Neural cell (in vitro differentiated cells): ENCODE data around the gene MLIP.

Source experiments
- EP300 ChIP-seq: fragments of 450-650 bp; conservative IDR thresholded peaks from 2 replicates; pipeline ENCODE4 v1.6.1; 2014; ENCODE audit warnings: antibody characterized with exemption, mild to moderate bottlenecking, moderate library complexity; ENCODE audit not compliant: poor library complexity, severe bottlenecking
- EZH2 ChIP-seq: fragments of 200-600, 300-800 bp; shearing (Covaris generic), sonication (generic); IDR thresholded peaks from 2 replicates; pipeline ENCODE4 v1.6.1; 2014; ENCODE audit warnings: antibody characterized with exemption, low read length, borderline replicate concordance, mild to moderate bottlenecking; ENCODE audit not compliant: insufficient read depth, poor library complexity, severe bottlenecking
- MXI1 ChIP-seq: fragments of 450-650 bp; conservative IDR thresholded peaks from 2 replicates; pipeline ENCODE4 v1.6.1; 2014; ENCODE audit warnings: antibody characterized with exemption, mild to moderate bottlenecking; ENCODE audit not compliant: poor library complexity, severe bottlenecking
- POLR2AphosphoS5 ChIP-seq: IDR thresholded peaks from 2 replicates; pipeline ENCODE4 v1.6.1; 2012
- RAD21 ChIP-seq: fragments of 450-650 bp; conservative IDR thresholded peaks from 2 replicates; pipeline ENCODE4 v1.6.1; 2014; ENCODE audit warnings: antibody characterized with exemption, mild to moderate bottlenecking, moderate library complexity
- SMC3 ChIP-seq: fragments of 450-650 bp; conservative IDR thresholded peaks from 2 replicates; pipeline ENCODE4 v1.6.1; 2014; ENCODE audit warnings: antibody characterized with exemption, mild to moderate bottlenecking, moderate library complexity; ENCODE audit not compliant: poor library complexity
- TAF1 ChIP-seq: IDR thresholded peaks from 2 replicates; pipeline ENCODE4 v1.6.1; 2012; ENCODE audit warnings: low read depth
- TF ChIP-seq, protein P1 (sequence below): fragments of 450-650 bp; IDR thresholded peaks from 2 replicates; pipeline ENCODE4 v1.5.1; 2014; ENCODE audit warnings: antibody characterized with exemption, mild to moderate bottlenecking, moderate library complexity; ENCODE audit not compliant: poor library complexity, severe bottlenecking

DNA sequence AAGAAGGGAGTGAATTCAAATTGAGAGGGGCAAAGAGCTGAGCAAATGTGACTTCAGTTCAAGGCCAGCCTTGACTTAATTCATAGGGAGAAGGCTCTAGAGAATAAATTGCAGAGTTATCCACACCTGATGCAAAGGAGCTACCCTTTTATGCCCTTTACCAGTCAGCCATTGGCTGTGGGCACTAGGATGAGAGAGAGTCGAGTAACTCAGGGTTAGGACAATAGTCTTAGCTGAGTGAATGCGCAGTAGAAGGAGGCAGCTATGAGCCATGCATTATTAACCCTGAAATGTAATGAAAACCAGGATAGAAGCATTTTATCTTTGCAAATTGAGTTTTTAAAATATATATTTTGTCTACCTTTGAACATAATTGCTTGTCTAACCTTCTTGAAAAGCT, 134.0 kb downstream of the MLIP start:
- TF ChIP-seq, protein P1, sequence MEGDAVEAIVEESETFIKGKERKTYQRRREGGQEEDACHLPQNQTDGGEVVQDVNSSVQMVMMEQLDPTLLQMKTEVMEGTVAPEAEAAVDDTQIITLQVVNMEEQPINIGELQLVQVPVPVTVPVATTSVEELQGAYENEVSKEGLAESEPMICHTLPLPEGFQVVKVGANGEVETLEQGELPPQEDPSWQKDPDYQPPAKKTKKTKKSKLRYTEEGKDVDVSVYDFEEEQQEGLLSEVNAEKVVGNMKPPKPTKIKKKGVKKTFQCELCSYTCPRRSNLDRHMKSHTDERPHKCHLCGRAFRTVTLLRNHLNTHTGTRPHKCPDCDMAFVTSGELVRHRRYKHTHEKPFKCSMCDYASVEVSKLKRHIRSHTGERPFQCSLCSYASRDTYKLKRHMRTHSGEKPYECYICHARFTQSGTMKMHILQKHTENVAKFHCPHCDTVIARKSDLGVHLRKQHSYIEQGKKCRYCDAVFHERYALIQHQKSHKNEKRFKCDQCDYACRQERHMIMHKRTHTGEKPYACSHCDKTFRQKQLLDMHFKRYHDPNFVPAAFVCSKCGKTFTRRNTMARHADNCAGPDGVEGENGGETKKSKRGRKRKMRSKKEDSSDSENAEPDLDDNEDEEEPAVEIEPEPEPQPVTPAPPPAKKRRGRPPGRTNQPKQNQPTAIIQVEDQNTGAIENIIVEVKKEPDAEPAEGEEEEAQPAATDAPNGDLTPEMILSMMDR = no peak
- TF ChIP-seq EZH2 (no peak), POLR2AphosphoS5 (no peak), EP300 (no peak), SMC3 (no peak), RAD21 (no peak), MXI1 (no peak), TAF1 (no peak)
